ENCODE results near the gene SASS6.

Gene SASS6

GRCh38 chr1:100037927-100038659, 94.6 kb downstream of the SASS6 start:
- no peaks in the 10 kb centered on the region for H3K9me3 ChIP-seq (ENCODE audit: control insufficient read depth, insufficient read depth, low read depth, low read length)
- H3K27ac ChIP-seq (ENCODE audit: extremely low read depth, low read depth, low read length), result peak overlapping the region; percentile 96
- H3K4me1 ChIP-seq (ENCODE audit: control insufficient read depth, insufficient read depth, low read length), result no peaks in the 10 kb centered on the region
- peak overlapping the region; percentile 87 for H3K4me3 ChIP-seq (ENCODE audit: low read depth, low read length)
- CTCF ChIA-PET, result interaction anchor here (1.1 kb wide), 1 partner anchor 425 kb away, joined by 4 read pairs; no protein-coding TSS in a partner anchor
- POLR2A ChIA-PET, result interaction anchor here (0.5 to 1.6 kb wide), 9 partner anchors 43 to 856 kb away, joined by 3 to 11 read pairs (median 3); partner anchors contain the start of genes RTCA, SASS6, SLC35A3 and TRMT13
- H3K36me3 ChIP-seq (ENCODE audit: control insufficient read depth in 2 of 2, insufficient read depth in 1 of 2, low read length in 2 of 2), result no peaks in the 10 kb centered on the region
- no peak for TF ChIP-seq ZNF623 (tag by site-specific recombination; IDR thresholded peaks at IDR 0.05)
- no peak for TF ChIP-seq ZNF174 (tag by site-specific recombination; IDR thresholded peaks at IDR 0.05)
- TF ChIP-seq KLF9 (tag by site-specific recombination; IDR thresholded peaks at IDR 0.05; ENCODE audit: low read depth), result peak; percentile 91
- no peak for TF ChIP-seq ZNF555 (tag by site-specific recombination; conservative IDR thresholded peaks at IDR 0.05)
- no peak for TF ChIP-seq ZNF223 (tag by site-specific recombination; IDR thresholded peaks at IDR 0.05)
- 0 out of 2 replicates have a peak, but pooled peaks have one; percentile 14 for TF ChIP-seq BCL11B (tag by site-specific recombination; IDR thresholded peaks at IDR 0.05; ENCODE audit: low read depth)
- no peak for TF ChIP-seq SETDB1 (IDR thresholded peaks at IDR 0.05; ENCODE audit: insufficient read length, low read length)
- TF ChIP-seq REST (tag by site-specific recombination; IDR thresholded peaks at IDR 0.05), result peak; percentile 64
- TF ChIP-seq ZNF513 (tag by site-specific recombination; IDR thresholded peaks at IDR 0.05), result no peak
- TF ChIP-seq ZNF214 (tag by site-specific recombination; IDR thresholded peaks at IDR 0.05; ENCODE audit: borderline replicate concordance), result no peak
- no peak for TF ChIP-seq ZSCAN18 (tag by site-specific recombination; IDR thresholded peaks at IDR 0.05)
- no peak for TF ChIP-seq BCL6B (tag by site-specific recombination; IDR thresholded peaks at IDR 0.05)
- TF ChIP-seq INSM2 (tag by site-specific recombination; IDR thresholded peaks at IDR 0.05), result 0 out of 2 replicates have a peak, but pooled peaks have one; percentile 18
- TF ChIP-seq ZFP41 (tag by site-specific recombination; IDR thresholded peaks at IDR 0.05; ENCODE audit: borderline replicate concordance), result no peak
- no peak for TF ChIP-seq ZNF670 (tag by site-specific recombination; IDR thresholded peaks at IDR 0.05; ENCODE audit: low read depth)
- no peak for TF ChIP-seq ZNF280C (tag by site-specific recombination; IDR thresholded peaks at IDR 0.05)
- TF ChIP-seq PRDM6 (tag by site-specific recombination; IDR thresholded peaks at IDR 0.05), result no peak
- peak; percentile 77; the same call in 1 of the 2 replicates for TF ChIP-seq ZNF391 (tag by site-specific recombination; IDR thresholded peaks at IDR 0.05; ENCODE audit: borderline replicate concordance, low read depth)
- TF ChIP-seq ATF2 (tag by site-specific recombination; IDR thresholded peaks at IDR 0.05; ENCODE audit: low read depth), result no peak
- TF ChIP-seq ZNF266 (tag by site-specific recombination; IDR thresholded peaks at IDR 0.05; ENCODE audit: low read depth), result no peak

Measured in HEK293 (cell line).